Middle frontal gyrus (tissue), 1 donor: ENCODE results near the gene ASF1B.
"Not testable (repeated sequence)": the region's sequence is repeated elsewhere in the genome, so short reads cannot be mapped to it uniquely, and the experiment has no call there.

ENCODE experiments used
- DNase-seq: peaks from one replicate; pipeline ENCODE4 v3.0.0-alpha.2; 2015; ENCODE audit warnings: low spot score; ENCODE audit errors: extremely low spot score

ASF1B gene

DNA sequence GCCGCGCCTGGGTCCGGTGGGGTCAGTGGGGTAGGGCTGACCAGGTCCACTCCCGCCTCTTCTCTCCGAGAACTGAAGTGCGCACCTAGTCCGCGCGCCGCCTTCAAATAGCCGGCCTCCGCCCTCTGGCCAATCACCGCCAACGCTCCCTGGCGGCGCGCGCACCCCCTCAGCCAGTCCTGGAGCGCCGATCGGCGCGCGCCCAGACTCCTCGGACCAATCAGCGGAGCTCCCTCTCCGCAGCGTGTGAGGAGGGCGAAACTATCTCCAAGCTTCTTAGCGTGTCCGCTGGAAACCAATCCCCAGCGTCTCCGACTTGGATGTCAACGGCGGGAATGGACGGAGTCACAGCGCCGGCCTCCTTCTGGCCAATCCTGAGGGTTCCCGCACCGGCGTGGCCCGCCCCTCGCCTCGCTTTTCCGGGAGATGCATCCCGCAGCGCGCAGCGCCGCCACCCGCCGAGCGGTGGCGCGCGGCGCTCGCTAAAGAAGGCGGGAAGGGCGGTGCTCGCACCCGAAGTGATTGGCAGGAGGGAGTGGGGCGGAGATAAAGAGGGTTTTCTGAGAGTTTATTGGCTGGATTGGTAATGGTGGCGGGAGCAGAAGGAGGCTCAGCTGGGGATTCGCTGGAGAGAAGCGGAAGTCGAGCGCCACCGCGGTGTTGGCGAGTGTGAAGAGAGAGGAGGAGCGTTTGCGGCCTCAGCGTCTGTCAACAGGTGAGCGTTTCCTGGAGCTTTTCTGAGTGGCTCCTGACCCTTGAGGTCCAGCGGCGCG is at the start of gene ASF1B:
ASF1B (minus strand) TSS at position 81 of the 773 bp plus-strand sequence. CDS start 133 bp downstream, outside the sequence.
- DNase-seq = peak; percentile 100

DNA sequence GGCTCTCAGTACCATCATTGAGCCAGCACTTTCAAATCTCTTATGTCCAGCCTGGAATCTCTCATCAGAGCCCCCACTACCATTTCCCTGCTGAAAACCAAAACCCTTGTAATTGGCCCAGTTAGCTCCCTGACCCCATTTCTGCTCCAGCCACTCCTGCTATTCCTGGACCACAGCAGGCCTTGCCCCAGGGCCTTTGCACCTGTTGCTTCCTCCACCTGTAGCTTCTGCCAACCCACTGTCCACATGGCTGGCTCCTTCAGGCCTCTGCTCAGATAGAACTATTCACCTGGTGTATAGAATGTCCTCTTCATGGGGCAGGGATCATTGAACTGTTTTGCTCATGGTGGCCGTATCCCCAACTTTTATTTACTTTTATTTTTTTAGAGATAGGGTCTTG is 49.3 kb upstream of the ASF1B start:
- not testable (repeated sequence) for DNase-seq

DNA sequence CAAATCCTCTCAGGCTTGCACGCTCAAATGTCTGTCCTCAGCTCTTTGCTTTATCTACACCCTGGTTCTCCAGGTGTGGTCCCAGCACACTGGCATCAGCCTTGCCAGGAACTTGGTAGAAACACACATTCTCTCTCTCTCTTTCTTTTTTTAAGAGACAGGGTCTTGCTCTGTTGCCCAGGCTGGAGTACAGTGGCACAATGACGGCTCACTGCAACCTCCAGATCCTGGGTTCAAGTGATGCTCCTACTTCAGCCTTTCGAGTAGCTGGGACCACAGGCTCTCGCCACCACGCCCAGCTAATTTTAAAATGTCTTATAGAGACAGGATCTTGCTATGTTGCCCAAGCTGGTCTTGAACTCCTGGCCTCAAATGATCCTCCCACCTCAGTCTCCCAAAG is 48.8 kb upstream of the ASF1B start:
- no peak for DNase-seq

DNA sequence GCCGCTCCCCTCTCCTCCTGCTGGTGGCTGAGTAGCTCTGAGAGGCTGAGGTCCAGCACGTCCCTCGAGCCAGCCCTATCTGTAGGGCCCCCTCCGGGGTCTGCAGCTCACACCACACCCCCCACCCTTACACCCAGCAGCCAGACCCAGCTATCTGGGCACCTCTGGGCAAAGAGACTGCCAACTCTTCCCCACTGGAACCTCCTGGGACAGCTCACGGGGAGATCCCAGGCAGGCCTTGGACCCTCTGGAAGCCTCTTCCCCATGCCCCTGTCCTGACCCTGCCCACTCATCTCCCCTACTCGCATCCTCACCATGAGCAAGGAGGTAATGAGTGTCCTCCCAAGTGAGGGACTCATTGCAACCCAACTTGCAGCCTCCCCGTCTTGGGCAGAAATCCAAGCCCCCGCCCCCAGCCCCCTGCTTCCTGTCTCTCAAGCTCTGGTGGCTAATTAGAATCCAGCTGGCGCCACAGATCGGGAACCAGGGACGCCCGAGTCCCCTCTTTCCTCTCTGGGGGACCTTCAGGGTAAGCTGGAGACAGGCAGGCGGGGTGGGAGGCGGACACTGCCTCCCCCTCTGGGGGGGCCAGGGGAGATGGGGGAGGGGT is 47.5 kb upstream of the ASF1B start:
- DNase-seq = no peak

DNA sequence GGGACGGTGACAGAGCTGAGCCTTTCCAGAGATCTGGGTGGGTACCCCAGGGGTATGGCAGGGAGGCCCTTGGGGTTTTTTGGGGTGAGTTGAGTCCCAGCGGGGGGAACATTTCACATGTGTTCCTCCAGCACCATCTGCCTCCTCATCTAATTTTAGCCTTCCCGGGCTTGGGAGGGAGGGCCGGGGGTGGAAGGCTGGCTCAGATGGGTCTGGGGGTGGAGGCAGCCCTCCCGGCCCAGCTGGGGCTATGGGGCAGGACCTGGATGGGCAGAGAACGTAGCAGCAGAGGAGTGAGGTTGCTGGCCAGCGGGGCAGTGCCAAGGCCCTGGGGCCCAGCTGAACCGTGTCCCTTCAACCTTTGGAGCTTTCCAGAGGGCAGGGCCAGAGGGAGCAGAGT is 46.1 kb upstream of the ASF1B start:
- no peak for DNase-seq

DNA sequence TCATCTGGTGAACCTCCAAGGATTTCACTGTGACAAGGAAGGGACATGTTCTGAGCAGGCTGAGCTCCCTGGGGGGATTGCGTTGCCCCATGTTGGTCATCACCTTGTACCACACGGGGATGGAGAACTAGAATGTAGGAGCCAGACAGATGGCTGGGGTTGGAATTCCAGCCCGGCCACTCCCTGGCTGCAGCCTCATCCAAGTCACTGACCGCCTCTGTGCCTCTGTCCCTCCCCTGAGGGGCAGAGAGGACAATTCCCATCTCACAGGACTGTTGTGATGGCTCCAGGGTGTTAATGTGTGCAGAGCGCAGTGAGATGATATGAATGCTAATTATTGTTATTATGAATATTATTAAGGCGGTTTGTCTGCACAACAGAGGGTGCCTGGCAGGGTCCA is 45.5 kb upstream of the ASF1B start:
- DNase-seq = no peak

DNA sequence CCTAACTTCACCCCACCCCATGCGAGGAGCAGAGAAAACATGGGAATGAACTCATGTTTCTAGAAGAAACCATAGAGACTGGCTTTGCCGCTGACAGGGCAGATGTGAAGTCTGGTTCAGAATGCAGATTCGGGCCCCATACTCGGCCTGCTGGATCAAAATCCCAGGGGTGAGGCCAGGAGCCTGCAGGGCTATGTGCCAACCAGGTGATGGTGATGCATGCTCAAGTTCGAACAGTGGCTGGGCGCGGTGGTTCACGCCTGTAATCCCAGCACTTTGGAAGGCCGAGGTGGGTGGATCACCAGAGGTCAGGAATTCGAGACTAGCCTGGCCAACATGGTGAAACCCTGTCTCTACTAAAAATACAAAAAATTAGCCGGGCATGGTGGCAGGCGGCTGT is 44.8 kb upstream of the ASF1B start:
- not testable (repeated sequence) for DNase-seq

DNA sequence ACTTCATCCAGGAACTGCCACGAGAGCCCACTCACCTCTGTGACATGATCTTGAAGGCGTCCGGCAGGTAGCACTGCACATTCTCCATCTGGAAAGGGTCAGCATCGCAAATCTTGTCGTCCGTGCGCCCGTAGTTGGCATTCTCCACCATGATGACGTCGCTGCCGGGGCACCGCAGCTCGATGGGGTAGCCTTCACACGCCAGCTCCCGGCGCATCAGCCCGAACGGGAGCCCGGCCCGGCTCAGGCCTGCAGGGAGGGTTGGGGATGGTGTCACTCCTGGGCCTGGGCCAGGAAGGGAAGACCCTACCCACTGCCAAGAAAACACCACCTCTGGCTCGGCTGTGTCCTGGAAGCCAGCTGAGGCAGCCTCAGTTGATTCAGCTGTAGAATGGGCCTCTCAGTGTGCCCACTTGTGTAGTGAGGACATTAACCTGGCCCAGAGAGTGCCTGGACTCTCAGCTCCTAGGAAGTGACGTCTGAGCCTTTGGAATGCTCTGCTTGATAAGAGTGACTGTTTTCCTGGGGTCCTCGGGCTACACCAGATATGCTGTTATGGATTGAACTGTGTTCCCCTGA is 41.2 kb upstream of the ASF1B start:
- DNase-seq = no peak

DNA sequence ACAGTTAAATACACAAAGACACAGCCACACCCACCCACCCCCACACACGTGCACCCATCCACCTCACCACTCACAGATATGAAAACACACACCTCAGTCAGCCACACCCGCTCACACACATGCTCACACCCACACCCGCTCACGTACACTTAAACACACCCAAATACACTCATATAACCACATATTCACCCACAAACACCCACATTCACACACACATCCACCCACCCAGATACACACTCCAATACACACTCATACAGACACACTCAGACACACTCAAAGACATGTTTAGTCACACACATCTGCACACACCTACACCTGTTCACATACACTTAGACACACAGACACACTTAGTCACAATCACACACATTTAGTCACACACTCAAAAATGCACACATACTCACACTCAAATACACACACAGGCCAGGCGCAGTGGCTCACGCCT is 39.0 kb upstream of the ASF1B start:
- no peak for DNase-seq

DNA sequence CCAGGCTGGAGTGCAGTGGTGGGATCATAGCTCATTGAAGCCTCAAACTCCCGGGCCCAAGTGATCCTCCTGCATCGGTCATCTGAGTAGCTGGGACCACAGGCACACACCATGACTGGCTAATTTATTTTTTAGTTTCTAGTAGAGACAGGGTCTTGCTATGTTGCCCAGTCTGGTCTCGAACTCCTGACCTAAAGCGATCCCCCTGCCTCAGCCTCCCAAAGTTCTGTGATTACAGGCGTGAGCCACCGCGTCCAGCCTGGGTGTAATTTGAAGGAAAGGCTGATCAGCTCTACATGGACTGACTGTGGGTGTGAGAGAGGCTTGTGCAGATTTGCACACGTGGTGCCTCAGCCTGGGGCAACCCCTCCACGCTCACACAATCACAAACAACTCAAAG is 38.5 kb upstream of the ASF1B start:
- no peak for DNase-seq

DNA sequence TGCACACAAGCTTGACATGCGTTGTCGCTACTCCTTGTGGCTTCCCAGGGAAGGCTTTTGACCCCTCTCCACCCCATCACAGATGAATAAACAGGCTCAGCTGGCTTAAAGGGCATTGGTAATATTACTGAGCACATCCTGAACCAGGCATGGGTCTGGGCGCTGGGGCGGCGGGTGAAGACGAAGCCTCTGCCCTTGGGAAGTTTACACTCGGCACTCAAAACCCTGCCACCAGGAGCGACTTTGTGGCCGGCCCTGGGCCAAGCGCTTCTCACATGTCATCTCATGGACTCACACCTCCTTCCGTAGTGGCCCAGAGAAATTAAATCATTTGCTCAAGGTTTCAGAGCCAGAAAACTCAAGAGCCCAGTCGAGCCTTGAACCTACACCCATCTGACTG is 32.6 kb upstream of the ASF1B start:
- DNase-seq = no peak

DNA sequence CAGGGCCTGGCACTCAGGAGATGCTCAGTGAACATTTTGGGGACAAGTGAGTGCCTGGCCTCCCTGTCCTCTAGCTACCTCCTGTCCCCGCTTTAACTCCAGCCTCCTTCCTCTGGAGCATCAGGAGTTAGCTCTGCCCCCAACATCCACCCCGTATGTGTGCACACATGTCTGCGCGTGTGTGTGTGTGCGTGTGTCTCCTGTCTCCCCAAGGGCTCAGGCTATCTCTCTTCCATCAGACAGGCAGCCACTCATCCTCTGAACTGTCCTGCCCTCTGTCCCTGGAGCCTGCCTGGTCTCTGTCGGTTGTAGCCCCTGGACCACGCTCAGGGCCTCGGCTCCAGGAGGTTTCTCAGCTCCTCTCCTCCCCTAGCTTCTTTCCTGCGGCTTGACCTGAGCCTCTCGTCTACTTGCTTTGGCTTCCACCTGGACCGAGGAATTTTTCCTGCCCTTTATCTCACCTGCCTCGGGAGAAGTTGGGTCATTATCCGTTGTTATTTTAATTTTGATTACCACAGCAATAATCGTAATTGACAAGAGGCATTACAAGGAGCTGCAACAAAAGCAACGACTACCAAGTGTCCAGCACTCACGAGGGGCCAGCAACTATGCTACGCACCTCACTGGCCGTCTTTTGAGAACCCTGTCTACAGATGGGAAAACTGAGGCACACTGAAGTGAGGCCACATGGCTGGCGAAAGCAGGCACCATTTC is 32.0 kb upstream of the ASF1B start:
- no peak for DNase-seq

DNA sequence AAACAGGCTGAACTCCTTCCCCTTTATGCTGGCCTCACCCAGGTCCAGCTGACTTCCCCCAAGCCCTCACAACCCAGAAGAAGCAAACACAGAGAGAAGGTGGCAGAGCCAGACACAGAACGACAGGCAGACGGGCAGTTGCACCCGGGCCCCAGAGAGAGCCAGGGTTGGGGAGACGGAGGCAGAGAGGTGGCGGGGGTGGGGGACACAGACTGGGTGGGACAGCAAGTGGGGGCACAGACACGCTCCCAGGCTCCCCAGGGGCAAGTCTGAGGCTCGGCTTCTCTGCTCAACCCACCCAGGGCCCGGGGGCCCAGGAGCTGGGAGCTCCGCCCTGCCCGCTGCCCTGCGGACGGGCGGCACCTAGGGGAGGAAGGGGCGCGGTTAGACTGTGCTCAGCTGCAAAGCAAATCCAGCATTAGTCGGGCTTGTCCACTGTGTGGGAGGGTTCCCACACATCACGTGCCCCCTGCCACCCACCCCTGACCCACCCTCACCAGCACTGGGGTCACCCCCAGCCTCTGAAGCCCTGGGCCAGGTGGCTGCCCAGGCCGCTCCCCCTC is 31.3 kb upstream of the ASF1B start:
- DNase-seq = no peak

DNA sequence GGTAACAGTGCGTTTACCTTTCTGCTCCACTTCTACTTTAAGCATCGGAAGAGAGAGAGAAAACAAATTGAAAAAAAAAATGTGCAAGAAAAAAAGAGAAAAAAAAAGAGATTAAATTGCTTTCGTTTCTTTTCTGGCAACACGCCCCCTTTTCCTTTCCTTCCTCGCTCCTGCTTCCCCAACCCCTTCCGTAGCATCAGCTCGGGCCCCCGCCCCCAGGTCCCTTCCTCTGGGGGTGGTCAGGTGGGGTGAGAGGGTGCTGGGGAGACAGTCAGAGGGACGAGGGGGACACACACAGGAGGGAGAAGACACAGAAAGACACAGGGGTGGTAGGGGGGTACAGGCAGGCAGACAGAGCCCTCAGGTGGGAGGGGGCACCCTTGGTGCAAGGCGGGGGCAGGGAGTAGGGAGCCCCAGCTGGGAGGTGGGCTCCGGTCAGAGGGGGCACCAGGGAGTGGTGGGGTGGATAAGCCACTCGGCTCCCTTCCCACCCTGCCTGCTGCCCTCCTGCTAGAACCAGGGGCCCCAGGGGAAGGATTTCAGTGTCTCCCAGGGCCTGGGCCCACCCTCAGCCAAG is 30.7 kb upstream of the ASF1B start:
- no peak for DNase-seq

DNA sequence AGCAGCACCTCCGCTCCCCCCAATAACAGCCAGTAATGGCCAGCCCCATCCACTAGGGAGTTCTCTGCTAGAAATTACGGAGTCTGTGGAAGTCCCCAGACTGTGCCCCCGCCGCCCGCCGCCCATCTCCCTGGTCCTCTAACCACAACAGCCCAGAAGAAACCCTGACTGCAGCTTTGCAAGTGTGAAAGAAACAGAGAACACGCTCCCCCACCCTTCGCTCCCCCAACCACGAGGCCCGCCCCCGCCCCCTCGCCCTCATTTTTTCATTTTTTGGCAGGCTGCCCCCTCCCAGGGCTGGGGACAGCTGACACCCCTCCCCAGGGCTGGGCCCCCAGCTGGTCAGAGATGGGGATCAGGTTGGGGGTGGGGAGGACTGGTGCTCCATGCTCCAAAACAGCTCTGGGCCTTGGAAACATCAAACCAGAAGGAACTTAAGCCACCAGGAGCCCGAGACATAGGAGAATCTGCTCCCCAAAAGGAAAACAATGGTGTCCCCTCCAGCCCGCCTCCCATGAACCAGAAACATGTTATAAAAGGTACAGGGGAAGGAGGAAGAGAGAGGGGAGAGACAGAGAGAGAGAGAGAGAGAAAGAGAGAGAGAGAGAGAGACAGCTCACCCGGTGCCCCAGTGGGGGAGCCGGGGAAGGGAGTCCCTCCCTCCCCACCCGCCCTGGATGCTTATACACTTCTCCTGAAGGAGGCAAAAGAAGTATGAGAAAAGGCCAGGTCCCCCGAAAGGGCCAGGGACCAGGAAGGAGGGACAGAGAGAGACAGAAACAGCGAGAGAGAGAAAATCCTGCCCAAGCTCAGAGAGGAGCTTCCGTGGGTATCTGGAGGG is 29.8 kb upstream of the ASF1B start:
- no peak for DNase-seq

DNA sequence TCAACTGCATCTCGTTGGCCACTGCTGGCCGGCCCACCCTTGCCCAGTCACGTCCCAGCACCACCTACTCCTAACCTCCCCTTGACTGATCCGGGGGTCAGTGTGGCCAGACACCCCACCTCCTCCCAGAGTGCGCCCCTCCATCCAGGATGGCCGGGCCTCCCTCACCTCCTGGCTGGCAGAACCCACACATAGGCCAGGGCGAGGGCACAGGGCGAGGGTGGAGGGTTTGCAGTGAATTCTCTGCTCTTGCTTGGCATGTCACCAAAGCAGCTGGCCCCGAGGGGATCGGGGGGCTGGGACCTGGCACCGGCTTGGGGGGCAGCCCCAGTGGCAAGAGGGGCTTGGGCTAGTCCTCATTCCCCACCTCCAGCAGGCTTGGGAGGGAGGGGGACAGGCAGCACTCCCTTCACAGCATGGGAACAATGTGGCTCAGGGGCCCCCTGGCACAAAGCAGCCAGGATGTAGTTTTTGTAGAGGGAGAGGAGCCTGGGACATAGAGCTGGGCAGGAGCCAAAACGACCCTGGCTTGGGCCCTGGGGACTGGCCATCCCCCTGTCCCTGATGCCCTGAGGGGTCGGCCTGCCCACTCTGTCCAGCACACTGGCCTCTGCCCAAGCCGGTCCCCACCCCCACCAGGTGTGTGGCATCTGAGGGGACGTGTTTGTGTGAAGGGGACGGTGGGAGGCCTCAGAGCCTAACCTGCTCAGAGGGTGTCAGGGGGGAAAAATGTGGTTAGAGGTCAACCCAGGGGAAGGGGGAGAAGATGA is 28.5 kb upstream of the ASF1B start:
- DNase-seq = no peak

DNA sequence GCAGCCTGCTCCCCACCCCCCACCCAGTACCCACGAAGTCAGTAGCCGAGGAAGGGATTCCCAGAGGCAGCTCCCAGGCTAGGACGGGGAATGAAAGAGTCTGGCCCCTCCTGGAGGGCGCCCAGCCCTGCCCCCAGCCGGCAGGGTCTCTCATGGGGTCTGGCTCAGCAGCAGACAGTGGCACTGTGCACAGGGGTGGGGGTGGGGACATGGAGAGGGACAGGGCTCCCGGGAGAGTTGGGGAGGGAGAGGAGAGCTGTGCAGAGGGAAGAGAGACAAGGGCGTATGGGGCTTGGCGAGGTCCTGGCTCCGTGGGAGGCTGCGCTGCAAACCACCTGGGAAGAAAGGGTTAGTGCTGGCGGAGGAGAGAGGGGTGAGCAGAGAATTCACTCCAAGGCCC is 27.7 kb upstream of the ASF1B start:
- DNase-seq = no peak

DNA sequence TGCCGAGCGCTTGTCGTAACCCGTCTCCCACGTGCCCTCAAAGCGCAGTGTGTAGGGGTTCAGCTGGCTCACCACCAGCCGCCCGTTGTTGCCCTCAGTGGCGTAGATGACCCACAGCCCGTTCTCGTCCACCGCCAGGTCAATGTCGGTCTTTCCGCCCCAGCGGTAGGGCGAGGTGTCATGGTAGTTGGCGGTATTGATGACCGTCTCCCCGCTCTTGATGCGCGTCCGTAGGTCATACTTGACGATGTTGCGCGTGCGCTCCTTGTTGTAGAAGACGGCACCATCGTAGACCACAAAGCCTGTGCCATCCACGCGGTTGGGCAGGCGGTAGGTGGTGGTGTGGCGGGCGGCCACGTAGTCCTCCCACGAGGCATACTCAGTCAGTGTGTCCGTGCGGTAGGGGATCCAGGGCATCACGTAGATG is 26.5 kb upstream of the ASF1B start:
- DNase-seq = no peak

DNA sequence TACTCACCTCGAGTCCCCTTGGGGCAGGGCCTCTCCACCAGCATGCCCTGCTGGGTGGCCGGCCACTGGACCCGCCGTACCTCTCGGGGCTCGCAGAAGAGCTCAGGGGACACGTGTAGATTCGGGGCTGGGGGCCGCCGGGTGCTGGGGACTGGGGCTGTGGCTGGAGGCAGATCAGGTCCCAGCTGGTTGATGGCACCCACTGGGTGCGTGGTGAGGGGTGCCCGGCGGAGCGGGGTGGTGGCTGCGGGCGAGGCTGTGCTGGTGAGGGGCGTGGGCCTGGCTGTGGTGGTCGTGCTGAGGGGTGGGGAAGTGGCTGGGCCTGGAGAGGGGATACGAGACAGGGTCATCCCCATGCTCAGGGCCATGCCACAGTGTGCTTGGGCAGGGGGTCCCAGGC is 24.9 kb upstream of the ASF1B start:
- DNase-seq = no peak
